Panc1 (cell line): ENCODE data around the gene GGT6.

Source experiments
- CTCF ChIP-seq: fragments of 450-650 bp; IDR thresholded peaks from 2 replicates; pipeline ENCODE4 v1.5.1; 2017; ENCODE audit warnings: mild to moderate bottlenecking
- POLR2AphosphoS5 ChIP-seq: IDR thresholded peaks from 2 replicates; pipeline ENCODE4 v1.6.1; 2012; ENCODE audit warnings: mild to moderate bottlenecking, low read depth, low read length, moderate library complexity
- TF ChIP-seq, protein P1 (sequence below), 2 experiments: IDR thresholded peaks; 2 replicates each; pipeline ENCODE4 v1.6.1; 2011 to 2012; ENCODE audit warnings: low read depth in 2 of 2, control low read depth in 1 of 2, low read length in 1 of 2, mild to moderate bottlenecking in 1 of 2, moderate library complexity in 1 of 2; ENCODE audit not compliant: insufficient read depth in 1 of 2

DNA sequence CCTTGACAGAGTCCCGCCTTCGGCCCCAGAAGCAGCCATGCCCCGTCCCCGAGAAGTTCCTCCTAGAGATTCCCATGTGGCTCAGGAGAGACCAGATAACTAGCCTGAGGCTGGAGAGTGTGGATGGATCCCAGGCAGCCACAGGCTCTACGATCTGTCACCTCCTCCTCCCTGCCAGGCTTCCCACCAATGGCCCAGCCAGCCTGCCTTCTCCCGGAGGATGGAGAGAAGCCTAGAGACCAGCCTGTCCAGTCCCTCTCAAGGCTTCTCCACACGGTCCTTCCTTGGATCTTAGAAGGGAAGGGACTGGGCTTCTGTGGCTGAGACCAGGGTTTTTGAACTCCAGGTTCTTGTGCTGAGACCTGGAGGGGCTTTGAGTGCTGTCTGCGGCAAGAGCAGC lies 22.3 kb upstream of the GGT6 start:
- TF ChIP-seq POLR2AphosphoS5 (no peak), CTCF (no peak)
- TF ChIP-seq, protein P1, sequence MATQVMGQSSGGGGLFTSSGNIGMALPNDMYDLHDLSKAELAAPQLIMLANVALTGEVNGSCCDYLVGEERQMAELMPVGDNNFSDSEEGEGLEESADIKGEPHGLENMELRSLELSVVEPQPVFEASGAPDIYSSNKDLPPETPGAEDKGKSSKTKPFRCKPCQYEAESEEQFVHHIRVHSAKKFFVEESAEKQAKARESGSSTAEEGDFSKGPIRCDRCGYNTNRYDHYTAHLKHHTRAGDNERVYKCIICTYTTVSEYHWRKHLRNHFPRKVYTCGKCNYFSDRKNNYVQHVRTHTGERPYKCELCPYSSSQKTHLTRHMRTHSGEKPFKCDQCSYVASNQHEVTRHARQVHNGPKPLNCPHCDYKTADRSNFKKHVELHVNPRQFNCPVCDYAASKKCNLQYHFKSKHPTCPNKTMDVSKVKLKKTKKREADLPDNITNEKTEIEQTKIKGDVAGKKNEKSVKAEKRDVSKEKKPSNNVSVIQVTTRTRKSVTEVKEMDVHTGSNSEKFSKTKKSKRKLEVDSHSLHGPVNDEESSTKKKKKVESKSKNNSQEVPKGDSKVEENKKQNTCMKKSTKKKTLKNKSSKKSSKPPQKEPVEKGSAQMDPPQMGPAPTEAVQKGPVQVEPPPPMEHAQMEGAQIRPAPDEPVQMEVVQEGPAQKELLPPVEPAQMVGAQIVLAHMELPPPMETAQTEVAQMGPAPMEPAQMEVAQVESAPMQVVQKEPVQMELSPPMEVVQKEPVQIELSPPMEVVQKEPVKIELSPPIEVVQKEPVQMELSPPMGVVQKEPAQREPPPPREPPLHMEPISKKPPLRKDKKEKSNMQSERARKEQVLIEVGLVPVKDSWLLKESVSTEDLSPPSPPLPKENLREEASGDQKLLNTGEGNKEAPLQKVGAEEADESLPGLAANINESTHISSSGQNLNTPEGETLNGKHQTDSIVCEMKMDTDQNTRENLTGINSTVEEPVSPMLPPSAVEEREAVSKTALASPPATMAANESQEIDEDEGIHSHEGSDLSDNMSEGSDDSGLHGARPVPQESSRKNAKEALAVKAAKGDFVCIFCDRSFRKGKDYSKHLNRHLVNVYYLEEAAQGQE (IDR thresholded peaks at IDR 0.05; ENCODE audit: insufficient read depth in 1 of 2, low read depth in 2 of 2, low read length in 1 of 2), result no peak
